GM12801 (cell line): Measurements from ENCODE around the gene SYCE3.

Experiments
- TF ChIP-seq, protein P1 (sequence below): IDR thresholded peaks from one replicate; pipeline ENCODE4 v1.5.1; 2011; ENCODE audit warnings: control low read depth; ENCODE audit not compliant: insufficient read length; ENCODE audit errors: extremely low read depth

Gene SYCE3

DNA sequence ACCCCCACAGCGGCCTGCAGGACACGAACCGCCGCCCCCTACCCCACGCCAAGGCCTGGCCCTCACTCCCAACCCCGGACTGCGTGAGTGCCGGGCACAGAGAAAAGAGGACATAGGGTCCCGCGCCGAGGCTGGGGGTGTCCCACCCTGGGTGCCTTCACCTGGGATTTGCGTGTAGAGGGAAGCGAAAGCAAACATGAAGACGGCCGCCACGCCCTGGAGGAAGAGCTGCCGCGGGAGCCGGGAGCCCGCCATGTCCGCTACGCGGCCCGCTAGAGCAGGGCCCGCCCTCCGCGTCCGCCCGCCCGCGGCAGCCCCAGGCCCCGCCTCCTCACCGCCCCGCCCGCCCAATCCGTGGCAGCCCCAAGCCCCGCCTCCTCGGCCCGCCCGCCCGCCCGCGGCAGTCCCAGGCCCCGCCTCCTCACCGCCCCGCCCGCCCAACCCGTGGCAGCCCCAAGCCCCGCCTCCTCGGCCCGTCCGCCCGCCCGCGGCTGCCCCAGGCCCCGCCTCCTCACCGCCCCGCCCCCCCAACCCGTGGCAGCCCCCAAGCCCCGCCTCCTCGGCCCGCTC, 55.2 kb downstream of the SYCE3 start, which contains the start of gene LMF2:
TSS of gene LMF2 (minus strand) at position 282 of the 570 bp plus-strand sequence. CDS start at position 255, 27 bp downstream.
- TF ChIP-seq, protein P1, sequence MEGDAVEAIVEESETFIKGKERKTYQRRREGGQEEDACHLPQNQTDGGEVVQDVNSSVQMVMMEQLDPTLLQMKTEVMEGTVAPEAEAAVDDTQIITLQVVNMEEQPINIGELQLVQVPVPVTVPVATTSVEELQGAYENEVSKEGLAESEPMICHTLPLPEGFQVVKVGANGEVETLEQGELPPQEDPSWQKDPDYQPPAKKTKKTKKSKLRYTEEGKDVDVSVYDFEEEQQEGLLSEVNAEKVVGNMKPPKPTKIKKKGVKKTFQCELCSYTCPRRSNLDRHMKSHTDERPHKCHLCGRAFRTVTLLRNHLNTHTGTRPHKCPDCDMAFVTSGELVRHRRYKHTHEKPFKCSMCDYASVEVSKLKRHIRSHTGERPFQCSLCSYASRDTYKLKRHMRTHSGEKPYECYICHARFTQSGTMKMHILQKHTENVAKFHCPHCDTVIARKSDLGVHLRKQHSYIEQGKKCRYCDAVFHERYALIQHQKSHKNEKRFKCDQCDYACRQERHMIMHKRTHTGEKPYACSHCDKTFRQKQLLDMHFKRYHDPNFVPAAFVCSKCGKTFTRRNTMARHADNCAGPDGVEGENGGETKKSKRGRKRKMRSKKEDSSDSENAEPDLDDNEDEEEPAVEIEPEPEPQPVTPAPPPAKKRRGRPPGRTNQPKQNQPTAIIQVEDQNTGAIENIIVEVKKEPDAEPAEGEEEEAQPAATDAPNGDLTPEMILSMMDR = no peak

DNA sequence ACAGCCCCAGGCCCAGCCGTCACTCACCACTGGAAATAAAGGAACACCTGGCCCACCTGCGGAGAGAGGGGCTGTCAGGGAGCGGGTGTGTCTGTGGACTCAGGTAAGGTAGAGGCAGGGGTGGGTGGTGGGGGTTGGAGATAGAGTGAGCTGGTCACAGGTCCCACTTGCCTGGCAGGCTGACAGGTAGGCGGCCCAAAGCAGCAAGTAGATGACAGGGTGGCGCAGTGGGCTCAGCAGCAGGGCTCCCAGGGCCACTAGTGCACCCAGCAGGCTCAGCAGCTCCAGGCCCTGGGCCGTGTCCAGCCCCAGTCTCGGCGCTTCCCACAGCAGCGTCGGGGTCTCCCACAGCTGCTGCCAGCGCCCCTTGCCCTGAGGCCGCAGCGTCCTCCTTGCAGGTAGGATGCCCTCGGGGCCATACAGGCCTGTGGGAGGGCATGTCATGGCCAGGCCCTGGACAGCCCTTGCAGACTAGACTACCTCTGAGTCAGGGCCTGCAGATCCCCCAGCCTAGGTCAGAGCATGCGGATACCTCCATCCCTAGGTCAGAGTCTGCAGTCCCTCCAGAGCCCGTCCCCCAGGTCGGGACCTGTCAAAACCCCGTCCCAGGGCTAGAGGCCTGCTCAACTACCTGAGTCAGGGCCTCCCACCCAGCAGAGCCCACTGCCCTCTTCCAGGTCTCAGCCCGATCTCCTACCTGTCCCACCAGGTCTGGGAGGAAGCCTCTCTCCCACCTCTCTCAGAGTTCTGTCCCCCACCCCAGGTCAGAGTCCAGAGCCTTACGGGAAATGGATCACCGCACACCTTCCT, 55.9 kb downstream of the SYCE3 start:
- TF ChIP-seq, protein P1 = no peak

DNA sequence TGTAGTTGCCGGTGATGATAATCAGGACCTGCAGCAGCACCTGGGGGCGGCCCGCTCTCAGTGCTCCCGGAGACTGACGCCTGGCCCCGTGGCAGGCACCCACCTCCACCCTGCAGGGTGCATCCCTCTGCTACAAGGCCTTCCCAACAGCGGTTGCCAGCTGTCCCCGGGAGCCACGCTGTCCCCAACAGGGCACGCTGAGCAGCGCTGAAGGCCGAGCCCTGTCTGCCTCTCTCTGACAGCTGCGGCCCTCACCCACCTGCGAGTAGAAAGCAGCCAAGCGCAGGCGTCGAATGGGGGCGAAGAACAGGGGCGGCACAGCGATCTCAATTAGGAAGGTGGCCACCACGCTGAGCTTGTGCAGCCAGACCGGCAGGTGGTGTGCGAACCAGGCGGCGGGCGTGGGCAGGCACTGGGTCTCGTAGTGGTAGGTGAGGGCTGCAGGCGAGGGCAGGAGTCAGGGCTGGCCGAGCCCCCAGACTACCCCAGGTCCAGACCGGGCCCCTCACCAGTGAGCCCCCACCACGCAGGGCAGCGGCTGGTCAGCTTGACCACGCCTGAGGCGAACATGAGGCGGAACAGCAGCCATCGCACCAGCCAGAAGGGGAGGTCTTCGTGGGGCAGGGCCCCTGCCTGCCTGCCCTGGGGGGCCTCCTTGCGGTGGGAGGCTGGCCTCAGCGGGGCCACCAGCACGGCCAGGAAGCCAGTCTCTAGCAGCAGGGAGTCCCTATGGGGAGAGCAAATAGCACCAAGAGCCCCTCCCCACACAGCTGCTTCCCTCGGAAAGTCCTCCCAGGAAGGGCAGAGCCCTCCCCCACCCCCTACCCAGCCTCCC, 56.7 kb downstream of the SYCE3 start:
- TF ChIP-seq, protein P1 = no peak

DNA sequence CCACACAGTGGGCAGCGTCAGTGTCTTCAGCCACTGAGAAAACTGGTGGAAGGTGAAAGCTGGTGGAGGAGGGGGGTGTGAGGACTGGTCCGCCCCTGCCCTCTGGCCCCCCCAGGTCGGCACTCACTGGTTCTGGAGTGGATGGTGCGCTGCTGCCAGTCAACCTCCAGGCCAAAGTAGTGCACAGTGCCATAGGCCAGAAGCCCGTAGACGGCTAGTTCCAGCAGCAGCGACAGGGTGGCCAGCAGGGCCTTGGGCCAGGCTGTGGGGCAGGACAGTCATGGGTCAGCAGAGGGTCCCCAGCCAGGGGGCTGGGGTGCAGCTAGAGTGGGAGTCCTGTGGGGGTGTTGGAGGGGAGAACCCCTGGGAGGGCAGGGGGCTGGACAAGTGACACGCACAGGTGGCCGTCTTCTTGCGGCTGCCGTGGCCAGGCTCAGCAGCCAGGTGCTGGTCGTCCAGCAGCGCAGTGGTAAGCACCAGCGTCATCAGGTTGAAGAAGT, 57.4 kb downstream of the SYCE3 start:
- TF ChIP-seq, protein P1 = no peak

DNA sequence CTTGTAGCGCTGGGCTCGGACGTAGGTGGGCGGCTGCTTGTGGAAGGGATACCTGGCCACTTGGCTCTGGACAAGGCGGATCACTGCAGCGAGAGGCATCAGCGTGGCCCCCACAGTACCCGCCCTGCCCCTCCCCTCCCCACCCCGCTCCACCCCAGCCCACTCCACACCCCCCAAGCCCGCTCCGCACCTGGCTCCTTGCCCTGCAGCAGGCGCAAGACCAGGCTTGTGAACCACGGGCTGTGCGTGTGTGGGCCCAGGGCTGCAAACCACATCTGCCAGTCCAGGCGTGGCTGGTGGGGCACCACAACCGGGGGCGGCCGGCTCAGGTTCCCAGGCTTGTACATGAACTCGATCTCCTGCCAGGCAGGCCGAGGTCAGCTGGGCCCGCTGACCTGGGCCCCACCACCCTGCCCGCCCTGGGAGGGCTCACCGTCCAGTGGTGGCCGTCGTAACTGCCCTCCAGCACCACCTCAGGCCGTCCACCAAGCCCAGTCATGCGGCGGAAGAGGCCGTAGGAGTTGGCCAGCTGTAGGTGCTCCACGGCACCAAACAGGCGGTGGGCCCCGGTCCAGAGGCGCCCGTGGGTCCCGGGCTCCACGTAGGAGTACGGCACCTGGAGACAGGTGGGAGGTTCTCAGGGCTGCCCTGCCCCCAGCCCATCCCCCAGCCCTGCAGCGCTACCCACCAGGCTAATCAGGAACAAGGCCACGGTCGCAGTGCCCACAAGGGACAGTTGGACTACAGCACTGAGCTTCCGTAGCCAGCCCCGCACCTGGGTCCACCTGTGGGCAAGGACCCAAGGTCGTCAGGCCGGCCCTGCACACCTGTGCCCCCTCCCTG, 58.1 kb downstream of the SYCE3 start:
- TF ChIP-seq, protein P1 = no peak

DNA sequence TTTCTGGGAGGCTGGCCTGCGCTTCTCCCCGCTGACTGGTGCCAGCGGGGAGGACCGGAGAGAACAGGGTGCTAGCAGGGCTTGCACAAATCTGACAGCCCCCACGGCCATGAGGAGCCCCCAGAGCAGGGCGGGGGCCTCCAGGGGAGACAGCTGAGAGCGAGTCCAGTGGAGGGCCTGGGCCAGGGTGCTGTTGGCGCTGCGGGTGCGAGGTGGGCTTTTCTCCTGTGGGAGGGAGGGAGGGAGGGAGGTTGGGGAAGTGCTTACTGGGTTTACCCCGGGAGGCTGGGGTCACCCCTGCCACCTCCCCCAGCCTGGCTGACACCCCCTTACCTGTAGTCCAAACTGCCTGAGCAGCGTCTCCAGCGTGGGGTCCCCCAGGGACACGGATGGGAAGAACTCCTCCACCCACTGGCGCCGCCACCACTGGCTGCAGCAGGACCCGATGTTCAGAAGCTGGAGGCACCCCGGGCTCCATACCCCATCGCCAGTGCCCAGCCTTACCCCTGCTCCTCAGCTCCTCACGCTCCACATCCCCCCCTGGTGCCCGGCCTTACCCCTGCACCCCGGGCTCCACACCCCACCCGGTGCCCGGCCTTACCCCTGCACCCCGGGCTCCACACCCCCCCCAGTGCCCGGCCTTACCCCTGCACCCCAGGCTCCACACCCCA, 59.1 kb downstream of the SYCE3 start:
- TF ChIP-seq, protein P1 = no peak
